Activated CD4-positive, alpha-beta T cell treated with anti-CD3 and anti-CD28 coated beads, Interleukin-2, amount 10 ng/mL, durations not matched to agents 24 days and 14 days (primary cell): ENCODE measurements around the gene SLC25A52. TPM values are rescaled to one million over a fixed set of nuclear protein-coding genes. Genes with fewer than 3 reads are reported as not detected.
"Not testable (repeated sequence)": the region's sequence is repeated elsewhere in the genome, so short reads cannot be mapped to it uniquely, and the experiment has no call there.

Experiments used
- DNase-seq: peaks from one replicate; pipeline ENCODE4 v3.0.0; 2022
- H3K27ac Mint-ChIP-seq: one replicate; pipeline ENCODE4 v1.8.0; 2022; ENCODE audit warnings: mild to moderate bottlenecking, mixed read lengths
- H3K27me3 Mint-ChIP-seq: one replicate; pipeline ENCODE4 v1.8.0; 2022; ENCODE audit warnings: mixed read lengths
- H3K36me3 Mint-ChIP-seq: one replicate; pipeline ENCODE4 v1.8.0; 2022; ENCODE audit warnings: low read depth, mild to moderate bottlenecking, mixed read lengths
- H3K4me1 Mint-ChIP-seq: one replicate; pipeline ENCODE4 v1.8.0; 2021; ENCODE audit warnings: mixed read lengths
- H3K4me3 Mint-ChIP-seq: one replicate; pipeline ENCODE4 v1.8.0; 2022; ENCODE audit warnings: mild to moderate bottlenecking, moderate library complexity, mixed read lengths
- H3K9me3 Mint-ChIP-seq: one replicate; pipeline ENCODE4 v1.8.0; 2021; ENCODE audit warnings: mixed read lengths
- intact Hi-C: fragments of 100-400 bp; cut with micrococcal nuclease; formaldehyde crosslinking; loops from one replicate; pipeline ENCODE4 v1.15.1; 2023
- total RNA-seq: library from RNA; stranded (reverse); gene quantifications from 2 replicates; pipeline ENCODE4 v1.2.3, GENCODE V29; 2022

SLC25A52 gene, protein sequence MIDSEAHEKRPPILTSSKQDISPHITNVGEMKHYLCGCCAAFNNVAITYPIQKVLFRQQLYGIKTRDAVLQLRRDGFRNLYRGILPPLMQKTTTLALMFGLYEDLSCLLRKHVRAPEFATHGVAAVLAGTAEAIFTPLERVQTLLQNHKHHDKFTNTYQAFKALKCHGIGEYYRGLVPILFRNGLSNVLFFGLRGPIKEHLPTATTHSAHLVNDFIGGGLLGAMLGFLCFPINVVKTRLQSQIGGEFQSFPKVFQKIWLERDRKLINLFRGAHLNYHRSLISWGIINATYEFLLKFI
- not detected in 2 replicates for total RNA-seq

DNA sequence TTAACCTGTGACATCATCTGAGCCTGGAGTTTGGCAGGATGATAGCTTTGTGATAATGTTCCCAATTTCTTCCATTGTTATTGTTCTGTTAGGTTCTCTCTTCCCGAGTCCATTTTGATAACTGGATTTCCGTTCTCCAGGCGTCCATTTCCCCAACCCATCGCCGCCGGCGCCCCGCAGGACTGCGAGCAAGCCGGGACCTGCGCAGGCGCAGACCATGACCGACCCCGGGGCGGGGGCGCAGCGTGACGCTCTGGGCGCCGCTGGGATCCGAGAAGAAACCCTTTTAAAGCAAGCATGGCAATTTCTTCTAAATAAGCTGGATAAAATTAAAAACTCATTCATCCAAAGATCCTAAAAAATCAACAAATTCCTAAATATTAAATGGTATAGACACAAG is at the start of gene SLC25A52:
Gene SLC25A52 (minus strand): TSS at position 186 of the 400 bp plus-strand sequence. CDS start 219 bp downstream, outside the sequence.
- H3K36me3 Mint-ChIP-seq: no peaks in the 10 kb centered on the region
- intact Hi-C loops: no loop called here
- H3K27ac Mint-ChIP-seq: no peak within 1 kb of the TSS
- H3K27me3 Mint-ChIP-seq: no peaks in the 10 kb centered on the region
- H3K4me3 Mint-ChIP-seq: no peak within 1 kb of the TSS
- H3K9me3 Mint-ChIP-seq: no peaks in the 10 kb centered on the region
- no peak for DNase-seq
- H3K4me1 Mint-ChIP-seq: no peaks in the 10 kb centered on the region

DNA sequence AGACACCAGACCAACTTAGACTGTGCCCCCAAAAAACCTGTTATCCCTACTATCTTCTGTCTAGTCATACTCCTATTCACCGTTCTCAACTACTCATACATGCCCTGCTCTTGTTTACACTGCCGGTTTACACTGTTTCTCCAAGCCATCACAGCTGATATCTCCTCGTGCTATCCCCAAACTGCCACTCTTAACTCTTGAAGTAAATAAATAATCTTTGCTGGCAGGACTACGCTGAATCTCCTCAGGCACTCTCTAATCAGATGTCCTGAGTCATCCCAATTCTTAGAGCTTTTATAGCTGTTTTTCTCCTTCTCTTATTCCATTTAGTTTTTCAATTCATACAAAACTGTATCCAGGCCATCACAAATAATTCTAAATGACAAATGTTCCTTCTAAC is 48.4 kb upstream of the SLC25A52 start:
- H3K36me3 Mint-ChIP-seq, H3K27ac Mint-ChIP-seq, H3K4me1 Mint-ChIP-seq, intact Hi-C loops, DNase-seq, H3K4me3 Mint-ChIP-seq, H3K27me3 Mint-ChIP-seq, H3K9me3 Mint-ChIP-seq: not testable (repeated sequence)

DNA sequence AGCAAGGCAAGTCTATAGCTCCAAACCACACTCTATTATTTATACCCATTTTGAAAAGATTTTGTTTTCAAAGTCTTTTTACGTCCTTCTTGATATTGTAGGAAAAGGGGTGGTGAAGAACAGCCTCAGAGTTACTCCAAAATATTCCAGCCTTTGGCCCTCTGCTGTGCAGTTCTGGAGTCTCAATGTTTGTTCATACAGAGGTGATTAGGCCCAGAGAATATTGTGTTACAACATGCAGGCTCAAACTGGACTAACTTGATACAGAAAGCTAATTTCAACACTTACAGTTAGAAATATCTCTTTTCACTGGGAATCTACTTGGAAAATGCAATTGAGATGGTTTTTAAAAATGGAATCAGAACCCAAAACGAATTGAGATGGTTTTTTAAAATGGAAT is 40.4 kb upstream of the SLC25A52 start:
- H3K36me3 Mint-ChIP-seq: no peaks in the 10 kb centered on the region
- intact Hi-C loops: no loop called here
- H3K4me1 Mint-ChIP-seq: no peaks in the 10 kb centered on the region
- DNase-seq: no peak
- H3K9me3 Mint-ChIP-seq: no peaks in the 10 kb centered on the region
- no peak overlapping the region for H3K4me3 Mint-ChIP-seq
- no peaks in the 10 kb centered on the region for H3K27me3 Mint-ChIP-seq
- H3K27ac Mint-ChIP-seq: no peak overlapping the region

DNA sequence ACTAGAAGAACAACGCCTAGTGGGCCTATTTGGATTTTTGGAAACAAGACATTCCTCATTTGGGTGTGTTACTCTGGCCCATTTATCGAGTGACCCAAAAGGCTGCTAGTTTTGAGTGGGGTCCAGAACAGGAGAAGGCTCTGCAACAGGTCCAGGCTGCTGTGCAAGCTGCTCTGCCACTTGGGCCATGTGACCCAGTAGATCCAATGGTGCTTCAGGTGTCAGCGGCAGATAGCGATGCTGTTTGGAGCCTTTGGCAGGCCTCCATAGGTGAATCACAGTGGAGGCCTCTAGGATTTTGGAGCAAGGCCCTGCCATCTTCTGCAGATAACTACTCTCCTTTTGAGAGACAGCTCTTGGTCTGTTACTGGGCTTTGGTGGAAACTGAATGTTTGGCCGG is 38.6 kb upstream of the SLC25A52 start:
- intact Hi-C loops, H3K9me3 Mint-ChIP-seq, H3K27ac Mint-ChIP-seq, H3K4me3 Mint-ChIP-seq, H3K4me1 Mint-ChIP-seq, H3K27me3 Mint-ChIP-seq, DNase-seq, H3K36me3 Mint-ChIP-seq: not testable (repeated sequence)

DNA sequence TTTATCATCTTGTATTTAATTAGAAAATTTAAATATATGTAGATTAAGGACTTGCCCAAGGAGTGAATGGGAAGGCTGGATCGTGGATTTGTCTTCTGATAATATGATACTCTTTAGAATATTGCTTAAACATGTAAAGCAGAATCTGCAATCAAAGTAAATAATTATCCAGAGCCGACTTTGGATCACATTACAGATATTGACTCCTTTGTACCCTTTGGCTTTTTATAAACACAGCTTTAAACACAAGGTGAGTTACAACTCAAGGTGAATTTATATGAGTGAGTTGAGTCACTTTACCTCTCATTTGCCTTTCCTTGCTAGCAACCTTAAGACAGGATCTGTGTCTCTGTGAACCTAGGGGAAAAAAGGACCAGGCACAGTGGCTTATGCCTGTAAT is 37.7 kb upstream of the SLC25A52 start:
- DNase-seq: no peak
- no peaks in the 10 kb centered on the region for H3K4me1 Mint-ChIP-seq
- intact Hi-C loops: no loop called here

DNA sequence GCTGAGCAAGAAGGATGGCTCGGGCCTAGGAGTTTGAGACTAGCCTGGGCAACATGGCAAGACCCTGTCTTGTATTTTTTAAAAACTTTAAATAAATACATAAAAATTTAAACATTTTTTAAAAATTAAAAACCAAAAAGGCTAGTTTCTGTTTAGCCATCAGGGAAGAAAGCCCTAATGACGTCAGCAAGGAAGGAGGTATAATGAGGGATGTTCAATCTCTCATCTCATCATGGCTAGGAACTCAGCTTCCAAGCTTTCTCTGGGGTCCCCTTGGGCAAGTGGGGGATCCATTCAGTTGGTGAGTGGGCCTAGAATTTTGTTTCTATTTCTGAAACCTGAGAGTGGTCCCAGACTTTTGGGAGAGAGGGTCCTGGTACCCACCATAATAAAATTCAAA is 35.1 kb upstream of the SLC25A52 start:
- no peaks in the 10 kb centered on the region for H3K27me3 Mint-ChIP-seq
- no peaks in the 10 kb centered on the region for H3K4me1 Mint-ChIP-seq
- no peak overlapping the region for H3K27ac Mint-ChIP-seq
- H3K4me3 Mint-ChIP-seq: no peak overlapping the region
- intact Hi-C loops: no loop called here
- H3K9me3 Mint-ChIP-seq: no peaks in the 10 kb centered on the region
- DNase-seq: no peak
- H3K36me3 Mint-ChIP-seq: no peaks in the 10 kb centered on the region

More for the DNA sequence above, 37.7 kb upstream of the SLC25A52 start:
- H3K27me3 Mint-ChIP-seq: no peaks in the 10 kb centered on the region
- H3K4me3 Mint-ChIP-seq: no peak overlapping the region
- no peak overlapping the region for H3K27ac Mint-ChIP-seq
- H3K36me3 Mint-ChIP-seq: no peaks in the 10 kb centered on the region
- no peaks in the 10 kb centered on the region for H3K9me3 Mint-ChIP-seq

DNA sequence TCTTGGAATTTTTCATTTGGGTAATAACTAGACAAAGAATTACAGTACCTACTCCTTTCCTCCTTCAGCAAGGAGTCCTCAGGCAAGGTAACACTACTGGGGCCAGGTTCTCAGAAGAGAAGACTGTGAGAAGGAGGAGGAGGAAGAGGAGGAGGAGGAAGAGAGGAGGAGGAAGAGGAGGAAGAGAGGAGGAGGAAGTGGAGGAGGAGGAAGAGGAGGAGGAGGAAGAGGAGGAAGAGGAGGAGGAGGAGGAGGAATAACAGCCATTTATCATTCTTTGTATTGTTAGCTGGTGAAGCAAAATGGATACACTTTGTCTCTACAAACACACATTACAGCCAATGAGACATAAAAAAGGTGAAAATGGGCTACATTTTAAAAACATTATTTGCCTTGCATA is 32.9 kb upstream of the SLC25A52 start:
- intact Hi-C loops: no loop called here
- no peaks in the 10 kb centered on the region for H3K27me3 Mint-ChIP-seq
- DNase-seq: no peak
- no peaks in the 10 kb centered on the region for H3K9me3 Mint-ChIP-seq
- no peak overlapping the region for H3K27ac Mint-ChIP-seq
- no peaks in the 10 kb centered on the region for H3K4me1 Mint-ChIP-seq
- no peak overlapping the region for H3K4me3 Mint-ChIP-seq
- H3K36me3 Mint-ChIP-seq: no peaks in the 10 kb centered on the region

DNA sequence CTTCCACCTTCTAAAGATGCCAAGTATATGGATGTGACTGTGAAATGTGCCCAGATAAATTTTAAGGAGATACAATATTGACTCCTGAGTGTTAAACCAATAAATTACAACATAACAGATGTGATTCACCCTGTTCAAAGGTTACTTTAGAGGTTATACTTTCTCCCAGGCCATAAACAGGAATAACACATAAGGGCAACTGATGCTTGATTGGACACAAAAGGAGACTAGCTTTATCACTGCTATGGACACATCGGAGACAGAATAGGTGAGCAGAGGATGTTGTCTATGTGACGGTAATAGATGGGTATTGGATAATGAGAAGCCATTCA is 31.9 kb upstream of the SLC25A52 start:
- H3K4me1 Mint-ChIP-seq: no peaks in the 10 kb centered on the region
- DNase-seq: no peak

DNA sequence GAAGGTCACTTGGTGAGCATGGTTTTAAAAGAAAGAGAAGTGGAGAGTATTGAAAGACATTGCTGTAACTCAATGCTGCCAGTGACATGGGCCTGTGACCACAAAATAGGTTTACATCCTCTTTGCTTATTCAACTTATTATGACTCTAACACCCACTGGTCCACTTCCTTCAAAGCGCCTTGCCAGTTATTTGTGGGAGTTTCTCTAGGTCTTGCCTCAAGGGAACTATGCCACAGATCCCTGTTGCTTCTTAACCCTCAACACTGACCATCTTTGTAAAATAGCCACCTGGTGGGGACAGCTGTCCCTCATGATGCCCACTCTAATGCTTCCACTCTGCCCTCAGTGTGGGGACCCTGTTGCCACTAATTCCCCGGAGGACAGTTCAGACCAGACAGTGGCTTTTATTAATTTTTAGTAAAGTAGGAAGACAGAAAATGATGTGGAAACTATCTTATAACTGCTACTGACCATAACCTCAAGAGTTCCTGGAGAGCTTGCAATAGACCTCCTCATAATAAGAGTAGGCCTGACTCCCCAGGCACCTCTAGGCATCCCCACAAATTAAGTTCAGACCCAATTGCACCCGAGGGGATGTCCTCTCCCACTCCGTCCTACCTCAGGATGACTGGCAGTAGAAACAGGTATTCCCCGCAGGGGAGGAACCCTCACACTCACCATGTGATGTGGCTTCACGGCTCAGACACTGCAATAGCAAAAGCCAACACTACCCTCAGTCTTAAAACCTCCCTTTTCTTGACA is 31.3 kb upstream of the SLC25A52 start:
- no peak for DNase-seq
- Mint-ChIP-seq H3K9me3 (no peaks in the 10 kb centered on the region), H3K4me1 (no peaks in the 10 kb centered on the region), H3K36me3 (no peaks in the 10 kb centered on the region), H3K27ac (no peak overlapping the region), H3K4me3 (no peak overlapping the region), H3K27me3 (no peaks in the 10 kb centered on the region)
- intact Hi-C loops: no loop called here

More for the DNA sequence above, 31.9 kb upstream of the SLC25A52 start:
- Mint-ChIP-seq H3K9me3 (no peaks in the 10 kb centered on the region), H3K4me3 (no peak overlapping the region), H3K36me3 (no peaks in the 10 kb centered on the region), H3K27ac (no peak overlapping the region), H3K27me3 (no peaks in the 10 kb centered on the region)
- intact Hi-C loops: no loop called here

DNA sequence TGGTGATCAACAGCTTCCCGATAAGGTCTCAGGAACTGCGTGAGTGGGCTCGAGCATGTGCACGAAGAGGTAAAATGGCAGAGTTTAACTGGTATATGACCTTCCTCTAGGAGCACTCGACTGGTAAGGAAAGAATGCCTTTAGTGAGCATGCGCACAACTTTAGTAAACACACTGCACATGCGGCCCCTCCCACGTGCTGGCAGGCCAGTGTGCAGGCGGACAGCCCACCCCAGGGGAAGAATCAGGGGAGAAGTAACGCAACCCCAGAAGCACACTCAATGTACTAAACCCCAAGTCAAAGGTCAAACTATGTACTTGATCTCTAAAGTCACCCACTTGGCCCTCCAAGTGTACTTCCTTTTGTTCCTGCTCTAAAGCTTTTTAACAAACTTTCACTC is 28.7 kb upstream of the SLC25A52 start:
- Mint-ChIP-seq H3K4me1 (no peaks in the 10 kb centered on the region), H3K9me3 (no peaks in the 10 kb centered on the region), H3K27me3 (no peaks in the 10 kb centered on the region), H3K4me3 (no peak overlapping the region), H3K36me3 (no peaks in the 10 kb centered on the region), H3K27ac (no peak overlapping the region)
- intact Hi-C loops: no loop called here
- no peak for DNase-seq

DNA sequence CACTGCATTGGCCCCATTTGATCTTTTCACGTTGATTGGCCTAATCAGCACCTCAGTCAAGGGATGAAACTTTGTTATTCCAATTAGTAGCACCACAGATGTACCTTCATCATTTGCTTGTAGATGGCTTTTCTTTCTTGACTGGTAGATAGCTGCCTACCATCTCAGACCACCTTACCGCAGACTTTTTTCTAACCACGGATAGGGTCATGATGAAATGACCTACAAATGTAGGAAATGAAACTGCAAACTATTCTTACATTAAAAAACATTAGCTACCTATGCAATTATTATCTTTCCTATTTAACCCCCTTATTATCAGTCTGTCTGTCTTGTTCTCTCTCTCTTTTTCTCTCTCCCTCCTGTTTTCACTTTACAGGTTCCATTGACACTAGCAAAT is 22.4 kb upstream of the SLC25A52 start:
- Mint-ChIP-seq H3K4me1 (no peaks in the 10 kb centered on the region), H3K27ac (no peak overlapping the region), H3K27me3 (no peaks in the 10 kb centered on the region), H3K9me3 (peaks cover 12% of the 10 kb centered on the region), H3K36me3 (no peaks in the 10 kb centered on the region), H3K4me3 (no peak overlapping the region)
- intact Hi-C loops: no loop called here
- no peak for DNase-seq

DNA sequence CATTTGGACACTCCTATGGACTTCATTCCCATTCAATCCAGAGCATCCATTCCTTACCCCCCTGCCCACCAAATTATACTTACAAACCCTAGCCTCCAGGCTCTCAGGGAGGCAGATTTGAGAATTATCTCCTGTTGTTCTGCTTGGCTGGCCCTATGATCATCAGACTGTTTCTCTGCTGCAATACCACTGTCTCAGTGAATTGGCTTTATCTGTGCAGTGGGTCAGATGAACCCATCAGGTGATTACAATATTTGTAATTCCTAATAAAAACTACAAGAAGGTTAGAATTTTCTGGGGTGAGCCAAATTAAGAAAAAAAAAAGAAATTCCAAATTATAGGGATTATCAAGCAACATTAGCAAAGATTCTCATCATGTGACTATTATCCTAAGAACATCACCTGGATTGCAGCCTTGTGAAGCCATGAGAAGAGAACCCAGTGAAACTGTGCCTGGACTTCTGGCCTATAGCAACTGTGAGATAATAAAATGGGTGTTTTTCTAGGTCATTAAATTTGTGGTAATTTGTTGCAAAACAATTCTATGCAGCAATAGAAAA is 17.8 kb upstream of the SLC25A52 start:
- Mint-ChIP-seq H3K36me3 (no peaks in the 10 kb centered on the region), H3K27ac (no peak overlapping the region), H3K4me3 (no peak overlapping the region), H3K9me3 (peaks cover 17% of the 10 kb centered on the region), H3K27me3 (no peaks in the 10 kb centered on the region), H3K4me1 (no peaks in the 10 kb centered on the region)
- intact Hi-C loops: no loop called here
- no peak for DNase-seq

DNA sequence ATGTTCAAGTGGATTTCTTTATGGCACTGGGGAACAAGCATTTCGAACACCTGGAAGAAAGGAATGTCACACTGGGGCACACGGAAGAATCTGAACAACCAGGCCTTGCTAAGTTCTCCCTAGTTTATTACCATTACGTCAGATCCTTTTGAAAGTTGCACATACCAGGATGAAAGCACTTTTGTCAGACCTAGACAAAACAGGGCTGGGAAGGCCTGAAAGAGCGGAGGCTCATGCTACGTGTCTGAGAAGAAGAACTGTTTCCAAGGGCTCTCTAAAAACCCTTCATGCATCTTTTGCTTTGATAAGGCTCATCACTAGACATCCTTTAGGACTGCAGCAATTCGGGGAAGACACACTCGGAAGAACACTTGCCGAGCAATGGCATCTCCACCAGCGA is 15.4 kb upstream of the SLC25A52 start:
- H3K4me1 Mint-ChIP-seq: no peaks in the 10 kb centered on the region

DNA sequence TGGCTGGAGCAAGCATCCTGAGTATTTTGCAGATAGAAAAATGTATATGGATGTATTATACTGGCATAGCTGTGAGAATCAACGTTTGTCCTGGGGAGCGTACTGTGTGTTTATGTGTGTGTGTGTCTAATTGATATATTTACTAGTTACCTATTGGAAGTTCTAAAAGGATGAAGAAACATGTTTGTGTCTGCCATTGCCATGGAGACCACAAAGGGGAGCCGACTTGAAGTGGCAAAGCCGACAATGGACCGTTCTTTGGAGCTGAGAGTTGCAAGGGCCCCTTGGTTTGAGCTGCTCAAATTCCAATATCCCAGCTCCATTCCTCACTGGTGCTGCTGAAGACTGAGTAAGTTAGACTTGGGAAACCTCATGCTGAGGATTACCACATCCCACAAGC is 14.3 kb upstream of the SLC25A52 start:
- Mint-ChIP-seq H3K4me3 (no peak overlapping the region), H3K4me1 (no peaks in the 10 kb centered on the region), H3K9me3 (peaks cover 17% of the 10 kb centered on the region), H3K27ac (no peak overlapping the region), H3K27me3 (no peaks in the 10 kb centered on the region), H3K36me3 (no peaks in the 10 kb centered on the region)
- intact Hi-C loops: no loop called here
- no peak for DNase-seq

More for the DNA sequence above, 15.4 kb upstream of the SLC25A52 start:
- no peaks in the 10 kb centered on the region for H3K27me3 Mint-ChIP-seq
- no peak overlapping the region for H3K27ac Mint-ChIP-seq
- peaks cover 17% of the 10 kb centered on the region for H3K9me3 Mint-ChIP-seq
- H3K4me3 Mint-ChIP-seq: no peak overlapping the region
- intact Hi-C loops: no loop called here
- DNase-seq: no peak
- no peaks in the 10 kb centered on the region for H3K36me3 Mint-ChIP-seq
